ENCODE data around the gene FGFBP2. TPM values are rescaled to one million over a fixed set of nuclear protein-coding genes. Genes with fewer than 3 reads are reported as not detected.

FGFBP2 gene
- total RNA-seq, 5 donors from 2014 or later (not counting 1 experiment from before 2014, with no cell fraction given), result 11.5 to 24.4 (median 15.8) TPM

DNA sequence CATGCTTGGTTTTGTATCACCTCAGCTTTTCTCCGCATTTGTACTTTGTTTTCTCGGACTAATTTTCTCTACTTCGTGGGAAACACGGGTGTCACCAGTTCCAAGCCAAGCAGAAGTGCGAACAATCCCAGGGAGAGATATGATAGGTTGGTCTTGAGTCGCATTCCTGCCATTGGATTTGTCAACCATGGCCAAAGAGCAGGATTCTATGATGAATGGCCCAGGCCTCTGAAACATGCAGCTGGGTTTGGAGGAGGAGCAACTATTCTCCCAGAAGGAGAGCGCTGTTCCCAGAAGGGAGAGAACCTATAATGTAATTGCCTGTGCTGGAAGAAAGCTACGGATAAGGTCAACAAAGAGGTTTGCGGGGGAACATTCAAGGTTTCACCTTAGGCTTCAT lies 14.1 kb downstream of the FGFBP2 start:
- Mint-ChIP-seq H3K36me3 (no peaks in the 10 kb centered on the region), H3K27ac (no peak overlapping the region), H3K9me3 (no peaks in the 10 kb centered on the region), H3K4me1 (no peaks in the 10 kb centered on the region), H3K4me3 (no peak overlapping the region), H3K27me3 (no peaks in the 10 kb centered on the region)
- Histone ChIP-seq H3K27me3 (replicated peaks in 1 of 2; ENCODE audit: control insufficient read depth in 2 of 2, extremely low read depth in 1 of 2, insufficient read depth in 2 of 2, low read length in 1 of 2) (no peaks in the 10 kb centered on the region), H3K4me3 (ENCODE audit: control insufficient read depth in 1 of 2, extremely low read depth in 1 of 2, low read length in 1 of 2) (no peak overlapping the region), H3K9me3 (no peaks in the 10 kb centered on the region), H3K36me3 (ENCODE audit: control insufficient read depth in 2 of 2, extremely low read depth in 1 of 2, insufficient read depth in 1 of 2, low read length in 1 of 2) (no peaks in the 10 kb centered on the region), H3K4me1 (ENCODE audit: control insufficient read depth in 1 of 2, extremely low read depth in 1 of 2, insufficient read depth in 2 of 2, low read length in 2 of 2) (no peaks in the 10 kb centered on the region), H3K27ac (ENCODE audit: low read length) (no peak overlapping the region)
- ChIA-PET POLR2A (no interaction called here), CTCF (no interaction called here)
- ATAC-seq (replicated peaks in 1 of 4) (no peak), DNase-seq (no peak)
- WGBS (ENCODE audit: insufficient coverage), result 96% methylated on average over 6 of the region's 9 CpGs

DNA sequence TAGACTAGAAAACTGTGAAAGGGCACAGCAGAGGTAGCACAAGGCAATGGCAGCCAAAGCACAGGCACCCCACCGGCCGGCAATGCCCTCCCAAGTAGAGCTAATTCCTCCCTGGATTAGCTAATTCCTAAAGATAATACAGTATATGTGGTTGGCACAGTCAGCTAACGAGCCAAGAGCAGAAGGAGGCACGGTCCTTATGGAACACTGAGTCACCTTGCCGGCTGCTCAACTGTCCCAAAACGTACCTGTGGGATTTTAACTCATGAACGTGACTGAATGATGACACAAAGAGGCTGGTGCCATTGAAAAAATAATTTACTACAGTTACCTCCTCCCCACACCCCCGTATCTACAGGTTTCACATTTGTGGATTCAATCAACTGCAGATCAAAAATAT lies 15.3 kb downstream of the FGFBP2 start:
- no peak overlapping the region for H3K4me3 ChIP-seq (ENCODE audit: control insufficient read depth in 1 of 2, extremely low read depth in 1 of 2, low read length in 1 of 2)
- no peaks in the 10 kb centered on the region for H3K4me1 ChIP-seq (ENCODE audit: control insufficient read depth in 1 of 2, extremely low read depth in 1 of 2, insufficient read depth in 2 of 2, low read length in 2 of 2)
- DNase-seq (no peak), ATAC-seq (replicated peaks in 1 of 4) (no peak)
- Mint-ChIP-seq H3K9me3 (no peaks in the 10 kb centered on the region), H3K4me3 (no peak overlapping the region), H3K27ac (no peak overlapping the region), H3K36me3 (no peaks in the 10 kb centered on the region), H3K27me3 (no peaks in the 10 kb centered on the region), H3K4me1 (no peaks in the 10 kb centered on the region)
- ChIA-PET CTCF (no interaction called here), POLR2A (no interaction called here)
- H3K9me3 ChIP-seq, result no peaks in the 10 kb centered on the region
- no peaks in the 10 kb centered on the region for H3K36me3 ChIP-seq (ENCODE audit: control insufficient read depth in 2 of 2, extremely low read depth in 1 of 2, insufficient read depth in 1 of 2, low read length in 1 of 2)
- no peak overlapping the region for H3K27ac ChIP-seq (ENCODE audit: low read length)
- H3K27me3 ChIP-seq (replicated peaks in 1 of 2; ENCODE audit: control insufficient read depth in 2 of 2, extremely low read depth in 1 of 2, insufficient read depth in 2 of 2, low read length in 1 of 2), result no peaks in the 10 kb centered on the region
- 70% methylated on average over 4 of the region's 8 CpGs for WGBS (ENCODE audit: insufficient coverage)

DNA sequence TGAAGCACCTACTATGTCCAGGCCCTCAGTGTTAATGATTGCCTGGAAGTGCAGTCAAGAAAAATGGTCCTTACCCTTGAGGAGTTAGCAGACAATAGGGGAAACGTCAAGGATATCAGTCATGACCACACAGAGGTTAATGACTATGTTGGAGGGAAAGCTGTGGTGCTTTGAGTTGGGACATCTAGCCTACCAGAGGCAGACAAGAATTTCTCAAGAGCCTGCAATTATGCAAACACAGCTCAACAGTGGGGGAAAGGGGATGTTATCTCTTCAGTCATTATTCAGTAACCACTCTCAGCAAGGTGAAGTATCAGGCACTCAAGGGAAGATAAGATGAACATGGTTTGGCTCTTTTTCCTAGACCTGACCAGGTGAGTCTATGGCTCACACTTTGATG lies 17.5 kb downstream of the FGFBP2 start:
- Mint-ChIP-seq H3K4me1 (no peaks in the 10 kb centered on the region), H3K27me3 (peaks cover 1 to 2% of the 10 kb centered on the region in 2 donors), H3K4me3 (no peak overlapping the region), H3K36me3 (no peaks in the 10 kb centered on the region), H3K27ac (no peak overlapping the region), H3K9me3 (no peaks in the 10 kb centered on the region)
- Histone ChIP-seq H3K27ac (ENCODE audit: low read length) (no peak overlapping the region), H3K4me3 (ENCODE audit: control insufficient read depth in 1 of 2, extremely low read depth in 1 of 2, low read length in 1 of 2) (no peak overlapping the region), H3K36me3 (ENCODE audit: control insufficient read depth in 2 of 2, extremely low read depth in 1 of 2, insufficient read depth in 1 of 2, low read length in 1 of 2) (no peaks in the 10 kb centered on the region), H3K4me1 (ENCODE audit: control insufficient read depth in 1 of 2, extremely low read depth in 1 of 2, insufficient read depth in 2 of 2, low read length in 2 of 2) (no peaks in the 10 kb centered on the region), H3K9me3 (no peaks in the 10 kb centered on the region), H3K27me3 (replicated peaks in 1 of 2; ENCODE audit: control insufficient read depth in 2 of 2, extremely low read depth in 1 of 2, insufficient read depth in 2 of 2, low read length in 1 of 2) (peaks cover 0 to 5% of the 10 kb centered on the region in 2 experiments)
- no peak for DNase-seq
- ChIA-PET CTCF (no interaction called here), POLR2A (no interaction called here)
- WGBS (ENCODE audit: insufficient coverage), result 83% methylated on average over 1 of the region's 1 CpG
- no peak for ATAC-seq (replicated peaks in 1 of 4)

DNA sequence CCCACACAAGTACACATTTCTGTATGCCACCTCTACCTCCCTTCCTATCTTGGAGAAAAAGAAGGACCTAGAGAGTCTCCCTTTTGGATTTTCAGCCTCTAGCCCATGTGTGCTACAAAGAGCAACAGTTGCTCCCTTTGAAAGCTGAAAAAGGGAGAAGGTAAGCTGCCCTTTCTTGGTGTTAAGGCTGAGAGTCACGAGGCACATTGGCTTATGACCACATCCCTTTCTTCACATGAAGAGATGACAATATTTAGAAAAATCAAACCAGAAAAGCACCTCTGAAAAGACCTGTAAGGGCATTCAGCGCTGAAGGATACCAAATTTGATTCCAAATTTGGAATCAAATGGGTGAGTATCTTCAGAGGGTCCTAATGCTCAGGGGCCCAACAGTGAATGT lies 18.1 kb downstream of the FGFBP2 start:
- no peaks in the 10 kb centered on the region for H3K9me3 Mint-ChIP-seq
- ChIA-PET CTCF (no interaction called here), POLR2A (no interaction called here)
- ATAC-seq (replicated peaks in 1 of 4) (no peak), DNase-seq (no peak)
- peaks cover 0 to 10% of the 10 kb centered on the region in 2 experiments for H3K27me3 ChIP-seq (replicated peaks in 1 of 2; ENCODE audit: control insufficient read depth in 2 of 2, extremely low read depth in 1 of 2, insufficient read depth in 2 of 2, low read length in 1 of 2)
- H3K27me3 Mint-ChIP-seq, result peaks cover 5 to 7% of the 10 kb centered on the region in 2 donors
- no peaks in the 10 kb centered on the region for H3K9me3 ChIP-seq
- WGBS (ENCODE audit: insufficient coverage), result 75% methylated on average over 1 of the region's 2 CpGs
- H3K27ac Mint-ChIP-seq, result no peak overlapping the region
- H3K36me3 ChIP-seq (ENCODE audit: control insufficient read depth in 2 of 2, extremely low read depth in 1 of 2, insufficient read depth in 1 of 2, low read length in 1 of 2), result no peaks in the 10 kb centered on the region
- H3K4me3 ChIP-seq (ENCODE audit: control insufficient read depth in 1 of 2, extremely low read depth in 1 of 2, low read length in 1 of 2), result no peak overlapping the region
- H3K4me1 ChIP-seq (ENCODE audit: control insufficient read depth in 1 of 2, extremely low read depth in 1 of 2, insufficient read depth in 2 of 2, low read length in 2 of 2), result no peaks in the 10 kb centered on the region
- H3K4me3 Mint-ChIP-seq, result no peak overlapping the region
- H3K4me1 Mint-ChIP-seq, result no peaks in the 10 kb centered on the region
- no peaks in the 10 kb centered on the region for H3K36me3 Mint-ChIP-seq
- H3K27ac ChIP-seq (ENCODE audit: low read length), result no peak overlapping the region

DNA sequence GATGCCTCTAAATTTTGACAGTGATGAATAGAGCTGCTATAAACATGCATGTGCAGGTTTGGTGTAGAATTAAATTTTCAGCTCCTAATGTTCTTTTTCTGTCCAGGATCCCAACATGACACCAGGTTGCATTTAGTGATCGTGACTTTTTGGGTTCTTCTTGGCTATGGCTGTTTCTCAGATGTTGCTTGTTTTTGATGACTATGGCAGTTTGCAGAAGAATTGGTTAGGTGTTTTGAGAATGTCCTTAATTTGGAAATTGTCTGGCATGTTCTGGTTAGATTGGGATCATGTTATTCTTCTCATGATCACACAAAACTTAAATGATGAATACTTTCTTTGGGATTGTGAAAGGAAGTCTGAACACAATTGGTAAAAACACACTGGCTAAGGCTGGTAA lies 20.7 kb downstream of the FGFBP2 start:
- Mint-ChIP-seq H3K4me1 (no peaks in the 10 kb centered on the region), H3K27me3 (peaks cover 5 to 7% of the 10 kb centered on the region in 2 donors), H3K36me3 (no peaks in the 10 kb centered on the region), H3K9me3 (no peaks in the 10 kb centered on the region), H3K27ac (no peak overlapping the region), H3K4me3 (no peak overlapping the region)
- no peaks in the 10 kb centered on the region for H3K36me3 ChIP-seq (ENCODE audit: control insufficient read depth in 2 of 2, extremely low read depth in 1 of 2, insufficient read depth in 1 of 2, low read length in 1 of 2)
- DNase-seq (no peak), ATAC-seq (replicated peaks in 1 of 4) (no peak)
- ChIA-PET POLR2A (no interaction called here), CTCF (interaction anchor here in 1 of 2 donors (0.6 kb wide), 2 partner anchors 61 to 1566 kb away, joined by 4 to 5 read pairs; no protein-coding TSS in a partner anchor)
- no CpG with 5 or more reads among the region's 1 CpG for WGBS (ENCODE audit: insufficient coverage)
- H3K4me3 ChIP-seq (ENCODE audit: control insufficient read depth in 1 of 2, extremely low read depth in 1 of 2, low read length in 1 of 2), result no peak overlapping the region
- peaks cover 0 to 16% of the 10 kb centered on the region in 2 experiments for H3K27me3 ChIP-seq (replicated peaks in 1 of 2; ENCODE audit: control insufficient read depth in 2 of 2, extremely low read depth in 1 of 2, insufficient read depth in 2 of 2, low read length in 1 of 2)
- H3K4me1 ChIP-seq (ENCODE audit: control insufficient read depth in 1 of 2, extremely low read depth in 1 of 2, insufficient read depth in 2 of 2, low read length in 2 of 2), result no peaks in the 10 kb centered on the region
- H3K9me3 ChIP-seq, result no peaks in the 10 kb centered on the region
- no peak overlapping the region for H3K27ac ChIP-seq (ENCODE audit: low read length)

DNA sequence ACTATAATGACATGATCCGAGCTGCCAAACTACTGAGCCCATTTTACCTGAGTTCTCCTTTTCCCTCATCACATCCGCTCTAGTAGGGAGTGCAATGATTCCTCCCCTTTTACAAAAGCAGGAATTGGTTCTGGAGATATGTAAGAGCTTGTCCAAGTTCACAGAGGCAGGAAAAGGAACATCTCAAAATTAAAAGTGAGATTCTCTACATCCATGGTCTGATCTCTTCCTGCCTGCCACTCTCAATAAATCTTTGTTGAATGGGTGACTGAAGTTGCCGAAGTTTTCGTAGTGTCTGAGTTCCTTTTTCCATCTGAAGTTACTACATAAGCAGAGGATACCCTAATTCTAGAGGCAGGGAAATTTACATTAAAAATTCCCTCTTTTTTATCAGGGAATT lies 24.3 kb downstream of the FGFBP2 start, which contains the start of gene FGFBP1:
Gene FGFBP1 (minus strand): TSS at position 101 of the 400 bp plus-strand sequence. CDS start 2,108 bp downstream, outside the sequence.
- H3K27me3 ChIP-seq (replicated peaks in 1 of 2; ENCODE audit: control insufficient read depth in 2 of 2, extremely low read depth in 1 of 2, insufficient read depth in 2 of 2, low read length in 1 of 2), result peaks cover 0 to 21% of the 10 kb centered on the region in 2 experiments
- Mint-ChIP-seq H3K9me3 (no peaks in the 10 kb centered on the region), H3K36me3 (no peaks in the 10 kb centered on the region), H3K4me3 (no peak within 1 kb of the TSS), H3K4me1 (no peaks in the 10 kb centered on the region), H3K27ac (no peak within 1 kb of the TSS), H3K27me3 (peaks cover 5 to 14% of the 10 kb centered on the region in 2 donors)
- POLR2A ChIA-PET, result no interaction called here
- H3K4me3 ChIP-seq (ENCODE audit: control insufficient read depth in 1 of 2, extremely low read depth in 1 of 2, low read length in 1 of 2), result no peak within 1 kb of the TSS
- ATAC-seq (replicated peaks in 1 of 4), result no peak
- no peaks in the 10 kb centered on the region for H3K4me1 ChIP-seq (ENCODE audit: control insufficient read depth in 1 of 2, extremely low read depth in 1 of 2, insufficient read depth in 2 of 2, low read length in 2 of 2)
- CTCF ChIA-PET, result no interaction called here
- H3K9me3 ChIP-seq, result no peaks in the 10 kb centered on the region
- no peaks in the 10 kb centered on the region for H3K36me3 ChIP-seq (ENCODE audit: control insufficient read depth in 2 of 2, extremely low read depth in 1 of 2, insufficient read depth in 1 of 2, low read length in 1 of 2)
- DNase-seq, result no peak
- H3K27ac ChIP-seq (ENCODE audit: low read length), result no peak within 1 kb of the TSS
- no CpG with 5 or more reads among the region's 4 CpGs for WGBS (ENCODE audit: insufficient coverage)

DNA sequence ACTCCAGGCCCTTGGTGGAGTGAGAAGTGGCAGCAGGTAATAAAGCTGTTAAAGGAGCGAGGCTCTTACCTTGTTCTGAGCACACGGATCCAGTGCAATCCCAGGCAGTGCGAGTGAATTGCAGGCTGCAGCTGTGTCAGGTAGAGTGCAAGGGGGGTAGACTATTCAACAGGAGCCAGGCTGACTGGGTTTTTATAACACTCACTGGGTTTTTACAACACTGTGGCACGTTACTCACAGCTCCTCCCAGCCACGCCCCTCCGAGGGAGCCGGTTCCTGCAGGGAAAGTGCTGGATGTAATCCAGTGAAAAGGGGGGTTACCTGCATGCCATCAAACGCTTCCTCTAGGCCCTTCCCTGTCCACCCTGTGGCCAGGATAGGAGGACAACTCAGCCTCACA lies 24.8 kb downstream of the FGFBP2 start:
- CTCF ChIA-PET, result no interaction called here
- no peak overlapping the region for H3K4me3 Mint-ChIP-seq
- Histone ChIP-seq H3K36me3 (ENCODE audit: control insufficient read depth in 2 of 2, extremely low read depth in 1 of 2, insufficient read depth in 1 of 2, low read length in 1 of 2) (no peaks in the 10 kb centered on the region), H3K27me3 (replicated peaks in 1 of 2; ENCODE audit: control insufficient read depth in 2 of 2, extremely low read depth in 1 of 2, insufficient read depth in 2 of 2, low read length in 1 of 2) (peaks cover 0 to 21% of the 10 kb centered on the region in 2 experiments), H3K4me1 (ENCODE audit: control insufficient read depth in 1 of 2, extremely low read depth in 1 of 2, insufficient read depth in 2 of 2, low read length in 2 of 2) (no peaks in the 10 kb centered on the region), H3K27ac (ENCODE audit: low read length) (no peak overlapping the region), H3K4me3 (ENCODE audit: control insufficient read depth in 1 of 2, extremely low read depth in 1 of 2, low read length in 1 of 2) (no peak overlapping the region), H3K9me3 (no peaks in the 10 kb centered on the region)
- no peaks in the 10 kb centered on the region for H3K36me3 Mint-ChIP-seq
- DNase-seq, result no peak
- peaks cover 5 to 14% of the 10 kb centered on the region in 2 donors for H3K27me3 Mint-ChIP-seq
- H3K4me1 Mint-ChIP-seq, result no peaks in the 10 kb centered on the region
- 86% methylated on average over 2 of the region's 8 CpGs for WGBS (ENCODE audit: insufficient coverage)
- no peak overlapping the region for H3K27ac Mint-ChIP-seq
- no peaks in the 10 kb centered on the region for H3K9me3 Mint-ChIP-seq
- POLR2A ChIA-PET, result no interaction called here
- ATAC-seq (replicated peaks in 1 of 4), result no peak
